ENCODE measurements around the gene PDCD2L.

DNA sequence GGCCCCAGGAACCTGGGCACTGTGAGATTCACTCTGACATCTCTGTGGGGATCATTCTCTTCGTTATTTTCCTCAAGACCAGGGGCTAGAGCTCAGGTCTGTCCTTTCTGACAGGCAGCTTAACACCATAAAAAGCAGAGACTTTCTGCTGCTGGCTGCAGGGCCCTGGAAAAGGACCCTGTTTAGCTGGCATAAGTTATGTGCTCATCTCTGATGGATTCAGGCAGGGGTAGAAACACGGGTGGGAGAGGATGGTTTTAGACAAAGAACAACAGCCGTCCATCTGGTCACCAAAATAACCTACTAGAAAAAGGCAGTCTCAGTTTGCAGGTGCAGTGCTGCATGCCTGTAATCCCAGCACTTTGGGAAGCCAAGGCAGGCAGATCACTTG is 41.5 kb upstream of the PDCD2L start:
- TF ChIP-seq POLR2A (IDR thresholded peaks at IDR 0.05) (no peak), CTCF (IDR thresholded peaks at IDR 0.05) (no peak)
